Trophoblast cell (in vitro differentiated cells and primary cell): ENCODE results near the gene RHEX.
"Not testable (repeated sequence)": the region's sequence is repeated elsewhere in the genome, so short reads cannot be mapped to it uniquely, and the experiment has no call there.

Source experiments
- DNase-seq, 2 donors: peaks; one replicate each; pipeline ENCODE4 v3.0.0-alpha.2; 2016
- H2AFZ ChIP-seq: 2 replicates; pipeline ENCODE4 v1.6.1; 2013; ENCODE audit warnings: low read length, moderate library complexity, mild to moderate bottlenecking; ENCODE audit not compliant: insufficient read depth, poor library complexity
- H2AK5ac ChIP-seq: 2 replicates; pipeline ENCODE4 v1.6.1; 2013; ENCODE audit warnings: mild to moderate bottlenecking, low read length
- H2BK120ac ChIP-seq: 2 replicates; pipeline ENCODE4 v1.6.1; 2013; ENCODE audit warnings: low read length, mild to moderate bottlenecking, moderate library complexity; ENCODE audit not compliant: insufficient read depth, poor library complexity
- H2BK12ac ChIP-seq: 2 replicates; pipeline ENCODE4 v1.6.1; 2013; ENCODE audit warnings: mild to moderate bottlenecking, low read length, moderate library complexity
- H2BK5ac ChIP-seq: 2 replicates; pipeline ENCODE4 v1.6.1; 2013; ENCODE audit warnings: low read length, low read depth, moderate library complexity, mild to moderate bottlenecking; ENCODE audit not compliant: poor library complexity
- H3K14ac ChIP-seq: 2 replicates; pipeline ENCODE4 v1.6.1; 2013; ENCODE audit warnings: mild to moderate bottlenecking, low read length
- H3K18ac ChIP-seq: 2 replicates; pipeline ENCODE4 v1.6.1; 2013; ENCODE audit warnings: mild to moderate bottlenecking, low read length
- H3K23ac ChIP-seq: 2 replicates; pipeline ENCODE4 v1.6.1; 2013; ENCODE audit warnings: low read length
- H3K27ac ChIP-seq: 2 replicates; pipeline ENCODE4 v1.5.1; 2013; ENCODE audit warnings: low read depth, mild to moderate bottlenecking, inconsistent platforms, low read length, moderate library complexity
- H3K27me3 ChIP-seq: 2 replicates; pipeline ENCODE4 v1.6.1; 2013; ENCODE audit warnings: inconsistent platforms, mild to moderate bottlenecking, low read length, moderate library complexity; ENCODE audit not compliant: insufficient read depth
- H3K36me3 ChIP-seq, 2 experiments: 1 replicate in 1 of 2; 2 replicates in 1 of 2; pipeline ENCODE4 v1.6.1; 2013; ENCODE audit warnings: low read length in 2 of 2, mild to moderate bottlenecking in 2 of 2, moderate library complexity in 1 of 2; ENCODE audit not compliant: insufficient read depth in 2 of 2, control insufficient read depth in 1 of 2
- H3K4ac ChIP-seq: 2 replicates; pipeline ENCODE4 v1.6.1; 2013; ENCODE audit warnings: low read depth, mild to moderate bottlenecking, low read length, moderate library complexity
- H3K4me1 ChIP-seq, 2 experiments: 1 replicate in 1 of 2; 2 replicates in 1 of 2; pipeline ENCODE4 v1.6.1; 2013; ENCODE audit warnings: low read length in 2 of 2, mild to moderate bottlenecking in 2 of 2, moderate library complexity in 1 of 2; ENCODE audit not compliant: insufficient read depth in 2 of 2, control insufficient read depth in 1 of 2
- H3K4me2 ChIP-seq: 2 replicates; pipeline ENCODE4 v1.6.1; 2013; ENCODE audit warnings: inconsistent platforms, mild to moderate bottlenecking, low read length, moderate library complexity
- H3K4me3 ChIP-seq: 2 replicates; pipeline ENCODE4 v1.5.1; 2013; ENCODE audit warnings: mild to moderate bottlenecking, low read depth, low read length, inconsistent platforms
- H3K79me1 ChIP-seq: one replicate; pipeline ENCODE4 v1.6.1; 2013; ENCODE audit warnings: low read length
- H3K79me2 ChIP-seq: 2 replicates; pipeline ENCODE4 v1.6.1; 2013; ENCODE audit warnings: low read length, mild to moderate bottlenecking; ENCODE audit not compliant: control insufficient read depth, insufficient read depth, poor library complexity
- H3K9ac ChIP-seq: 2 replicates; pipeline ENCODE4 v1.6.1; 2013; ENCODE audit warnings: mild to moderate bottlenecking, low read length
- H3K9me3 ChIP-seq: 2 replicates; pipeline ENCODE4 v1.6.1; 2013; ENCODE audit warnings: low read depth, mild to moderate bottlenecking, control low read depth, inconsistent platforms, low read length; ENCODE audit not compliant: insufficient read depth
- H4K12ac ChIP-seq: 2 replicates; pipeline ENCODE4 v1.6.1; 2013; ENCODE audit warnings: low read depth, mild to moderate bottlenecking, low read length, moderate library complexity
- H4K8ac ChIP-seq: 2 replicates; pipeline ENCODE4 v1.6.1; 2013; ENCODE audit warnings: low read depth, mild to moderate bottlenecking, low read length, moderate library complexity
- H4K91ac ChIP-seq: one replicate; pipeline ENCODE4 v1.6.1; 2013; ENCODE audit warnings: low read depth, mild to moderate bottlenecking, low read length, moderate library complexity
- WGBS: extraction: QIAGEN DNeasy Blood & Tissue Kit; methylation state at CpG from one replicate; pipeline ENCODE4 v1.1.7; 2013; ENCODE audit warnings: missing lambda C conversion rate; ENCODE audit not compliant: insufficient read length, insufficient coverage; ENCODE audit errors: extremely low coverage; 5-methylcytosine and 5-hydroxymethylcytosine counted together

Gene RHEX

GRCh38 chr1:206055639-206056323 is 2.8 kb downstream of the RHEX start:
- H2BK12ac ChIP-seq, H3K27ac ChIP-seq, H4K8ac ChIP-seq, H3K4me3 ChIP-seq, H3K9me3 ChIP-seq, H3K79me2 ChIP-seq, H3K23ac ChIP-seq, H4K12ac ChIP-seq, H2AK5ac ChIP-seq, H2BK5ac ChIP-seq, H2BK120ac ChIP-seq, H4K91ac ChIP-seq, H3K4me2 ChIP-seq, H3K4ac ChIP-seq, H3K27me3 ChIP-seq, H3K14ac ChIP-seq, H3K36me3 ChIP-seq, DNase-seq, H2AFZ ChIP-seq, H3K9ac ChIP-seq, H3K18ac ChIP-seq: not testable (repeated sequence)
- Histone ChIP-seq H3K4me1 (peaks cover 12 to 19% of the 10 kb centered on the region in 2 experiments), H3K79me1 (peaks cover 14% of the 10 kb centered on the region)
- no CpG with 5 or more reads among the region's 8 CpGs for WGBS

GRCh38 chr1:206058289-206058926 is 5.4 kb downstream of the RHEX start:
- not testable (repeated sequence) for H3K36me3 ChIP-seq, H3K14ac ChIP-seq, H3K4me2 ChIP-seq, H3K79me2 ChIP-seq, H3K9me3 ChIP-seq, H3K4me3 ChIP-seq, H2AFZ ChIP-seq, DNase-seq, H3K23ac ChIP-seq, H4K8ac ChIP-seq, H4K12ac ChIP-seq, H3K9ac ChIP-seq, H3K4ac ChIP-seq, H3K27me3 ChIP-seq, H3K18ac ChIP-seq
- Histone ChIP-seq H2BK5ac (peak overlapping the region; percentile 68), H2AK5ac (peak overlapping the region; percentile 63), H4K91ac (peak overlapping the region; percentile 97), H3K4me1 (peaks cover 12 to 23% of the 10 kb centered on the region in 2 experiments), H3K79me1 (peaks cover 16% of the 10 kb centered on the region), H2BK12ac (peak overlapping the region; percentile 82), H2BK120ac (peak overlapping the region; percentile 85), H3K27ac (peak overlapping the region; percentile 85)
- WGBS = no CpG with 5 or more reads among the region's 9 CpGs

GRCh38 chr1:206058927-206059292 is 5.9 kb downstream of the RHEX start:
- H3K4me2 ChIP-seq = no peak overlapping the region
- no peak overlapping the region for H4K12ac ChIP-seq
- H2AFZ ChIP-seq = no peak overlapping the region
- H3K27ac ChIP-seq = peak overlapping the region; percentile 85
- peak overlapping the region; percentile 64 for H4K8ac ChIP-seq
- no peak overlapping the region for H3K4me3 ChIP-seq
- peaks cover 7% of the 10 kb centered on the region for H3K79me2 ChIP-seq
- peak overlapping the region; percentile 85 for H2BK120ac ChIP-seq
- H4K91ac ChIP-seq = peak overlapping the region; percentile 97
- peak overlapping the region; percentile 52 for H3K18ac ChIP-seq
- H3K4ac ChIP-seq = peak overlapping the region; percentile 2
- H3K36me3 ChIP-seq = no peaks in the 10 kb centered on the region
- DNase-seq = no peak
- peak overlapping the region; percentile 82 for H2BK12ac ChIP-seq
- peaks cover 6% of the 10 kb centered on the region for H3K9me3 ChIP-seq
- WGBS = no CpG with 5 or more reads among the region's 1 CpG
- peaks cover 12 to 23% of the 10 kb centered on the region in 2 experiments for H3K4me1 ChIP-seq
- H3K23ac ChIP-seq = peak overlapping the region; percentile 99
- peaks cover 16% of the 10 kb centered on the region for H3K79me1 ChIP-seq
- H2AK5ac ChIP-seq = peak overlapping the region; percentile 63
- no peak overlapping the region for H3K9ac ChIP-seq
- no peaks in the 10 kb centered on the region for H3K27me3 ChIP-seq
- H2BK5ac ChIP-seq = peak overlapping the region; percentile 68
- H3K14ac ChIP-seq = peak overlapping the region; percentile 86

GRCh38 chr1:206059355-206059915 is 6.5 kb downstream of the RHEX start:
- no peak overlapping the region for H2AFZ ChIP-seq
- H3K23ac ChIP-seq = no peak overlapping the region
- no peak overlapping the region for H3K4me3 ChIP-seq
- no CpG with 5 or more reads among the region's 3 CpGs for WGBS
- H3K18ac ChIP-seq = no peak overlapping the region
- peaks cover 7% of the 10 kb centered on the region for H3K79me2 ChIP-seq
- peak overlapping the region; percentile 68 for H2BK5ac ChIP-seq
- peaks cover 16% of the 10 kb centered on the region for H3K79me1 ChIP-seq
- peak overlapping the region; percentile 97 for H4K91ac ChIP-seq
- H3K4ac ChIP-seq = no peak overlapping the region
- H4K8ac ChIP-seq = peak overlapping the region; percentile 64
- peak overlapping the region; percentile 15 for H3K4me2 ChIP-seq
- H3K14ac ChIP-seq = peak overlapping the region; percentile 86
- peak; percentile 67 to 88 for DNase-seq
- peak overlapping the region; percentile 85 for H2BK120ac ChIP-seq
- H3K27ac ChIP-seq = peak overlapping the region; percentile 85
- no peaks in the 10 kb centered on the region for H3K36me3 ChIP-seq
- H3K4me1 ChIP-seq = peaks cover 12 to 23% of the 10 kb centered on the region in 2 experiments
- no peak overlapping the region for H2AK5ac ChIP-seq
- no peak overlapping the region for H4K12ac ChIP-seq
- H3K9ac ChIP-seq = no peak overlapping the region
- peak overlapping the region; percentile 82 for H2BK12ac ChIP-seq
- no peaks in the 10 kb centered on the region for H3K27me3 ChIP-seq
- H3K9me3 ChIP-seq = peaks cover 6% of the 10 kb centered on the region
